Endothelial cell of umbilical vein (primary cell): ENCODE results near the gene PPA2. TPM values are rescaled to one million over a fixed set of nuclear protein-coding genes. Genes with fewer than 3 reads are reported as not detected.

Experiments
- BruUV-seq: library from RNA; stranded (reverse); fragments of 400-500 nt; replicated peaks from 2 replicates; lab custom pipeline; 2021; lab: Mats Ljungman, UMichigan
- CTCF ChIA-PET: fragments of 300-600, 350-600 bp; sonication (Branson Sonifier 250); formaldehyde crosslinking; loops from one replicate; lab custom pipeline; 2021; ENCODE audit warnings: antibody characterized with exemption, inconsistent platforms; lab: Charles Lee
- POLR2A ChIA-PET: fragments of 300-600, 350-600 bp; sonication (Branson Sonifier 250); formaldehyde crosslinking; loops from one replicate; lab custom pipeline; 2021; ENCODE audit warnings: antibody characterized with exemption, inconsistent platforms; lab: Charles Lee
- DNase-seq: peaks from one replicate; pipeline ENCODE4 v3.0.0-alpha.2; 2011; ENCODE audit warnings: low read depth, low spot score
- FAIRE-seq: peaks from 2 replicates; lab custom pipeline; 2011; peaks lifted over from hg19 to GRCh38; lab: Jason Lieb, UNC
- H2AFZ ChIP-seq: 2 replicates; pipeline ENCODE4 v1.6.0; 2012; ENCODE audit warnings: low read depth, low read length, control low read depth, inconsistent platforms
- H3K27ac ChIP-seq: 2 replicates; pipeline ENCODE4 v1.5.1; 2011; ENCODE audit warnings: low read depth, mild to moderate bottlenecking, control low read depth, low read length, moderate library complexity; ENCODE audit not compliant: insufficient read depth
- H3K27me3 ChIP-seq, 2 experiments: 2 replicates each; pipeline versions ENCODE4 v1.6.0 to v1.6.1; 2011; ENCODE audit warnings: low read length in 2 of 2, mixed read lengths in 1 of 2; ENCODE audit not compliant: control insufficient read depth in 2 of 2, insufficient read depth in 2 of 2
- H3K36me3 ChIP-seq, 2 experiments: 2 replicates in 1 of 2; 3 replicates in 1 of 2; pipeline ENCODE4 v1.5.1; 2011; ENCODE audit warnings: low read length in 2 of 2, mild to moderate bottlenecking in 1 of 2, moderate library complexity in 1 of 2; ENCODE audit not compliant: control insufficient read depth in 2 of 2, insufficient read depth in 2 of 2; ENCODE audit errors: extremely low read depth in 1 of 2
- H3K4me1 ChIP-seq: 3 replicates; pipeline ENCODE4 v1.5.1; 2011; ENCODE audit warnings: mild to moderate bottlenecking, low read length; ENCODE audit not compliant: control insufficient read depth, insufficient read depth; ENCODE audit errors: extremely low read depth
- H3K4me2 ChIP-seq: 2 replicates; pipeline ENCODE4 v1.6.1; 2011; ENCODE audit warnings: low read length, control low read depth, mixed read lengths; ENCODE audit not compliant: insufficient read depth
- H3K4me3 ChIP-seq, 3 experiments: fragments of 200-600 bp in 1 of 3; sonication (generic), shearing (Covaris generic) in 1 of 3; replicated peaks in 1 of 3; 2 replicates each; pipeline ENCODE4 v1.5.1; 2011 to 2016; ENCODE audit warnings: control low read depth in 3 of 3, low read length in 3 of 3, mild to moderate bottlenecking in 2 of 3, inconsistent platforms in 1 of 3, low read depth in 1 of 3, moderate library complexity in 1 of 3; ENCODE audit not compliant: insufficient read depth in 1 of 3
- H3K79me2 ChIP-seq: 2 replicates; pipeline ENCODE4 v1.6.0; 2012; ENCODE audit warnings: low read length, inconsistent platforms; ENCODE audit not compliant: control insufficient read depth, insufficient read depth
- H3K9ac ChIP-seq: replicated peaks from 2 replicates; pipeline ENCODE3; 2011; ENCODE audit warnings: low read length, control low read depth; ENCODE audit not compliant: insufficient read depth; ENCODE audit errors: extremely low read depth
- H3K9me1 ChIP-seq: replicated peaks from 3 replicates; pipeline ENCODE4 v1.6.0; 2011; ENCODE audit warnings: mild to moderate bottlenecking, low read length; ENCODE audit not compliant: control insufficient read depth, insufficient read depth; ENCODE audit errors: extremely low read depth
- H3K9me3 ChIP-seq: replicated peaks from 2 replicates; pipeline ENCODE4 v1.5.1; 2012; ENCODE audit warnings: low read length, inconsistent platforms; ENCODE audit not compliant: control insufficient read depth, insufficient read depth
- H4K20me1 ChIP-seq: replicated peaks from 2 replicates; pipeline ENCODE3; 2011; ENCODE audit warnings: mild to moderate bottlenecking, low read length; ENCODE audit not compliant: control insufficient read depth, insufficient read depth; ENCODE audit errors: extremely low read depth
- CTCF ChIP-seq, 2 donors: IDR thresholded peaks; 1 replicate in 1 of 2; 2 replicates in 1 of 2; pipeline ENCODE4 v1.5.1; 2011; ENCODE audit warnings: low read length in 2 of 2, mild to moderate bottlenecking in 2 of 2, moderate library complexity in 2 of 2, control low read depth in 1 of 2, inconsistent platforms in 1 of 2, low read depth in 1 of 2; ENCODE audit not compliant: insufficient read depth in 1 of 2; ENCODE audit errors: extremely low read depth in 1 of 2
- EZH2 ChIP-seq: IDR thresholded peaks from 2 replicates; pipeline ENCODE4 v1.6.1; 2012; ENCODE audit warnings: borderline replicate concordance, low read depth, mild to moderate bottlenecking, moderate library complexity, low read length, inconsistent platforms; ENCODE audit not compliant: severe bottlenecking
- FOS ChIP-seq: IDR thresholded peaks from 2 replicates; pipeline ENCODE4 v1.6.1; 2011; ENCODE audit warnings: mild to moderate bottlenecking, low read length, moderate library complexity, borderline replicate concordance; ENCODE audit not compliant: insufficient read depth
- GATA2 ChIP-seq: IDR thresholded peaks from 2 replicates; pipeline ENCODE4 v1.7.0; 2011; ENCODE audit warnings: low read depth, mild to moderate bottlenecking, moderate library complexity, mixed read lengths, low read length; ENCODE audit not compliant: insufficient read length, insufficient read depth
- JUN ChIP-seq: IDR thresholded peaks from 2 replicates; pipeline ENCODE4 v1.6.1; 2011; ENCODE audit warnings: borderline replicate concordance, low read depth; ENCODE audit not compliant: insufficient read length, insufficient read depth
- MAX ChIP-seq: IDR thresholded peaks from 2 replicates; pipeline ENCODE4 v1.6.1; 2011; ENCODE audit not compliant: insufficient read depth, insufficient read length
- MYC ChIP-seq: IDR thresholded peaks from one replicate; pipeline ENCODE4 v1.6.1; 2011; ENCODE audit warnings: mild to moderate bottlenecking, low read depth, low read length
- POLR2A ChIP-seq: IDR thresholded peaks from 2 replicates; pipeline ENCODE4 v1.6.1; 2012; ENCODE audit warnings: low read depth, mild to moderate bottlenecking, control low read depth, low read length
- POLR2AphosphoS5 ChIP-seq: IDR thresholded peaks from 2 replicates; pipeline ENCODE4 v1.6.1; 2012; ENCODE audit warnings: low read depth, mild to moderate bottlenecking, control low read depth, low read length, moderate library complexity; ENCODE audit not compliant: insufficient read depth
- dilution Hi-C: fragments of 300-500 bp; cut with MboI; formaldehyde crosslinking; loops from one replicate; pipeline ENCODE4 v1.15.0; 2019; ENCODE audit warnings: low sequenced_read_pairs; ENCODE audit not compliant: extremely low pct_ligation_motif_present
- intact Hi-C: fragments of 100-400 bp; cut with micrococcal nuclease; formaldehyde crosslinking; loops from one replicate; pipeline ENCODE4 v1.10.0; 2022
- polyA plus RNA-seq, 4 experiments: library from polyadenylated mRNA; depleted of rRNA in 3 of 4; stranded (reverse) in 3 of 4; unstranded in 1 of 4; fragments of >200 nt; gene quantifications; 2 replicates each; pipeline versions ENCODE4 v1.2.1 to v1.2.3, GENCODE V29; 2011 to 2012; ENCODE audit warnings: missing spikeins in 1 of 4
- total RNA-seq: library from RNA; stranded (reverse); gene quantifications from 2 replicates; pipeline ENCODE4 v1.2.3, GENCODE V29; 2021

PPA2 gene
- total and polyA plus RNA-seq, 2 donors (not counting 3 experiments of a cell fraction or from before 2014, with no cell fraction given), result 30.4 to 58.7 TPM

GRCh38 chr4:105352826-105353225 is 121.0 kb downstream of the PPA2 start:
- FAIRE-seq (no peak), DNase-seq (no peak)
- ChIA-PET POLR2A (no interaction called here), CTCF (no interaction called here)
- Histone ChIP-seq H3K9ac (no peak overlapping the region), H2AFZ (no peak overlapping the region), H3K9me3 (no peaks in the 10 kb centered on the region), H3K79me2 (no peaks in the 10 kb centered on the region), H3K4me3 (no peak overlapping the region), H3K4me2 (no peak overlapping the region), H3K4me1 (no peaks in the 10 kb centered on the region), H3K36me3 (no peaks in the 10 kb centered on the region), H4K20me1 (no peaks in the 10 kb centered on the region), H3K27ac (no peak overlapping the region), H3K9me1 (no peaks in the 10 kb centered on the region), H3K27me3 (no peaks in the 10 kb centered on the region)
- dilution Hi-C loops (no loop called here), intact Hi-C loops (no loop called here)
- no peak for TF ChIP-seq FOS
- TF ChIP-seq MAX, result no peak
- no peak for TF ChIP-seq POLR2A
- TF ChIP-seq MYC, result no peak
- TF ChIP-seq JUN, result no peak
- no peak for TF ChIP-seq EZH2
- TF ChIP-seq POLR2AphosphoS5, result no peak
- TF ChIP-seq CTCF (IDR thresholded peaks at IDR 0.05; ENCODE audit: extremely low read depth in 1 of 2, insufficient read depth in 1 of 2, low read depth in 1 of 2, low read length in 2 of 2), result no peak
- TF ChIP-seq GATA2, result no peak
- no TSS peak for BruUV-seq
